GM19025 (cell line): ENCODE data around the gene B3GAT1.

Experiments
- ATAC-seq: cut with Tn5 transposase; IDR thresholded peaks from one replicate; pipeline ENCODE4 v1.9.1; 2021; ENCODE audit warnings: mild to moderate bottlenecking, low read depth, moderate library complexity; ENCODE audit not compliant: unreplicated experiment

B3GAT1 gene

GRCh38 chr11:134413043-134413825 lies 1.2 kb upstream of the B3GAT1 start:
- ATAC-seq: no peak

- no peak for ATAC-seq
These were observed 1.3 kb downstream of the B3GAT1 start for GRCh38 chr11:134410766-134411165.

GRCh38 chr11:134409552-134410429 lies 2.3 kb downstream of the B3GAT1 start:
- ATAC-seq: no peak

- ATAC-seq: no peak
These were observed 4.1 kb downstream of the B3GAT1 start for GRCh38 chr11:134407923-134408322.

GRCh38 chr11:134407321-134407828 lies 4.7 kb downstream of the B3GAT1 start:
- ATAC-seq: no peak

GRCh38 chr11:134406264-134407185 lies 5.5 kb downstream of the B3GAT1 start:
- no peak for ATAC-seq

GRCh38 chr11:134405841-134406240 lies 6.2 kb downstream of the B3GAT1 start:
- no peak for ATAC-seq

GRCh38 chr11:134405436-134405835 lies 6.6 kb downstream of the B3GAT1 start:
- ATAC-seq: no peak

- no peak for ATAC-seq
These were observed 7.3 kb downstream of the B3GAT1 start for GRCh38 chr11:134404575-134405341.

GRCh38 chr11:134402910-134403309 lies 9.1 kb downstream of the B3GAT1 start:
- ATAC-seq: no peak

- no peak for ATAC-seq
These were observed 9.9 kb downstream of the B3GAT1 start for GRCh38 chr11:134401825-134402809.

GRCh38 chr11:134399996-134400395 lies 12.0 kb downstream of the B3GAT1 start:
- no peak for ATAC-seq

- no peak for ATAC-seq
These were observed 12.8 kb downstream of the B3GAT1 start for GRCh38 chr11:134399293-134399654.

- no peak for ATAC-seq
These were observed 13.3 kb downstream of the B3GAT1 start for GRCh38 chr11:134398644-134399292.

GRCh38 chr11:134398079-134398444 lies 14.0 kb downstream of the B3GAT1 start:
- ATAC-seq: no peak

GRCh38 chr11:134397304-134398078 lies 14.6 kb downstream of the B3GAT1 start:
- no peak for ATAC-seq

GRCh38 chr11:134395002-134395401 lies 17.0 kb downstream of the B3GAT1 start:
- ATAC-seq: no peak
